Measurements from ENCODE around the gene ADGRE3. TPM values are rescaled to one million over a fixed set of nuclear protein-coding genes. Genes with fewer than 3 reads are reported as not detected.

The ADGRE3 gene, protein sequence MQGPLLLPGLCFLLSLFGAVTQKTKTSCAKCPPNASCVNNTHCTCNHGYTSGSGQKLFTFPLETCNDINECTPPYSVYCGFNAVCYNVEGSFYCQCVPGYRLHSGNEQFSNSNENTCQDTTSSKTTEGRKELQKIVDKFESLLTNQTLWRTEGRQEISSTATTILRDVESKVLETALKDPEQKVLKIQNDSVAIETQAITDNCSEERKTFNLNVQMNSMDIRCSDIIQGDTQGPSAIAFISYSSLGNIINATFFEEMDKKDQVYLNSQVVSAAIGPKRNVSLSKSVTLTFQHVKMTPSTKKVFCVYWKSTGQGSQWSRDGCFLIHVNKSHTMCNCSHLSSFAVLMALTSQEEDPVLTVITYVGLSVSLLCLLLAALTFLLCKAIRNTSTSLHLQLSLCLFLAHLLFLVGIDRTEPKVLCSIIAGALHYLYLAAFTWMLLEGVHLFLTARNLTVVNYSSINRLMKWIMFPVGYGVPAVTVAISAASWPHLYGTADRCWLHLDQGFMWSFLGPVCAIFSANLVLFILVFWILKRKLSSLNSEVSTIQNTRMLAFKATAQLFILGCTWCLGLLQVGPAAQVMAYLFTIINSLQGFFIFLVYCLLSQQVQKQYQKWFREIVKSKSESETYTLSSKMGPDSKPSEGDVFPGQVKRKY
- total RNA-seq: 0.04 TPM
- under 1 TPM in 3 of 8 donors, not detected in 5; 0.05 to 0.15 (median 0.11) TPM for polyA plus RNA-seq (ENCODE audit: insufficient read depth in 1 of 8, insufficient read length in 8 of 8, low replicate concordance in 1 of 8)
- long read RNA-seq, donor 1: 0 reads
- long read RNA-seq, donor 2: 0 reads
- long read RNA-seq, donor 3: 0 reads
- long read RNA-seq, donor 4: 0 reads
- long read RNA-seq, donor 5: 0 reads
- long read RNA-seq, donor 6: 0 reads
- long read RNA-seq, donor 7: 0 reads
- long read RNA-seq, donor 8: 0 reads
- long read RNA-seq, donor 9: 0 reads
- long read RNA-seq, donor 10: 0 reads
- long read RNA-seq, donor 11: 0 reads

DNA sequence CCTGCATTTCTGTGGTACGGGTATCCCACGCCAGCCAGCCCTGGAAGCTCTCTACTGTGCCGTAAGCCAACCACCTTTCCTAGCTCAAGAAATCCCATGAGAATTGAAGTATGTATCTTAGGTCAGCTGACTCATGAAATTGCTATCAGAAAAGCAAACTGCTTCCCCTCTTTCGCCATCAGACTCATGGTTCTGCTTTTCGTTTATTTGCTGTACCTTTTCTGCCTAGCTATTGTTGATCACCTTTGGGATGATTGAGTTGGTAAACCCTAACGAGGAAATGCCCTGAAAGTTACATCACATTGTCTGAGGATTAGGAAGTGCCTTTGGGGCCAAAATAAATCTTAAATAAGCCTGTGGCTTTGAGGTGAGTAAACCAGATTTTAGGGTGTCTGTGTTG, at the start of gene ADGRE3:
Gene ADGRE3, minus strand, starts transcription at position 81 of the 400 bp plus-strand sequence. Its CDS starts 74 bp downstream, at position 7.
- WGBS (ENCODE audit: insufficient coverage): 48% methylated on average over 3 of the region's 6 CpGs
- no peaks in the 10 kb centered on the region for H3K27me3 ChIP-seq (ENCODE audit: control insufficient read depth, insufficient read depth, low read length)
- no peak for DNase-seq
- peaks cover 5% of the 10 kb centered on the region for H3K9me3 ChIP-seq (replicated peaks; ENCODE audit: control insufficient read depth, low read depth, low read length)
- no peaks in the 10 kb centered on the region for H3K4me1 ChIP-seq (ENCODE audit: control insufficient read depth, insufficient read depth, low read length)
- no peaks in the 10 kb centered on the region for H3K36me3 ChIP-seq (ENCODE audit: control insufficient read depth, insufficient read depth, low read length)
- no peak within 1 kb of the TSS for H3K4me3 ChIP-seq (ENCODE audit: low read length)
- H3K27ac ChIP-seq (ENCODE audit: low read length): no peak within 1 kb of the TSS

DNA sequence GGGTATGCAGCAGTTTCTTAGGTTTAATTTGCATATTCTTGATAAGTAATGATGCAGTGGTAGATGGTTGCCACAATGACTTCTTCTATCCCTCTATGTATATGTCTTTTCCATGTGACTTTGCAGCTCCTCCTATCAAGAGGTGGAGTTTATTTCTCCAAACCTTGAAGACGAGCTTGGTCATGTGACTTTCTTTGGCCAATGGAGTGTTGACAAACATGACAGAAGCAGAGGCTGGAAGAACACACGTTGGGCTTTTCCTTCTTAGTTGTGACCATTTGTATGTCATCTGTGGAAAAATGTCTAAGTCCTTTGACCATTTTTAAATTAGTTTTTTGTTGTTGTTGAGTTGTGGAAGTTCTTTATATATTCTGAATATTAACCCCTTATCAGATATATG, 47.5 kb upstream of the ADGRE3 start:
- DNase-seq: no peak
- no peak overlapping the region for H3K27ac ChIP-seq (ENCODE audit: low read length)
- H3K4me1 ChIP-seq (ENCODE audit: control insufficient read depth, insufficient read depth, low read length): no peaks in the 10 kb centered on the region
- no peak overlapping the region for H3K4me3 ChIP-seq (ENCODE audit: low read length)
- peaks cover 24% of the 10 kb centered on the region for H3K36me3 ChIP-seq (ENCODE audit: control insufficient read depth, insufficient read depth, low read length)
- H3K9me3 ChIP-seq (replicated peaks; ENCODE audit: control insufficient read depth, low read depth, low read length): peaks cover 60% of the 10 kb centered on the region
- WGBS (ENCODE audit: insufficient coverage): 100% methylated on average over 1 of the region's 2 CpGs
- no peaks in the 10 kb centered on the region for H3K27me3 ChIP-seq (ENCODE audit: control insufficient read depth, insufficient read depth, low read length)

DNA sequence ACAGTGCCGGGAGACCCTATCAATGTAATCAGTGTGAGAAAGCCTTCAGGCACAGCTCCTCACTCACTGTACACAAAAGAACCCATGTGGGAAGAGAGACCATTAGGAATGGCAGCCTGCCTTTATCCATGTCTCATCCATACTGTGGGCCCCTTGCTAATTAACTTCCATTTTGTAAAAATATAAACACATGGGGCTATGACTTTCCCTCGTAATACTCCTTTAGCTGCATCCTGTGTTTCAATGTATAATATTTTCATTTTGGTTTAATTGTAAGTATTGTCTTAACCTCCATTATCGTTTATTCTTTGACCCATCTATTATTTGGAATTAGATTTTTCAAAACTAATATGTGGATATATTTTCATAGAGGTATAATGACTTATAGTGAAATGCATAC, 44.5 kb upstream of the ADGRE3 start:
- Histone ChIP-seq H3K9me3 (replicated peaks; ENCODE audit: control insufficient read depth, low read depth, low read length) (peaks cover 64% of the 10 kb centered on the region), H3K27ac (ENCODE audit: low read length) (no peak overlapping the region), H3K4me1 (ENCODE audit: control insufficient read depth, insufficient read depth, low read length) (no peaks in the 10 kb centered on the region), H3K36me3 (ENCODE audit: control insufficient read depth, insufficient read depth, low read length) (peaks cover 53% of the 10 kb centered on the region), H3K4me3 (ENCODE audit: low read length) (no peak overlapping the region), H3K27me3 (ENCODE audit: control insufficient read depth, insufficient read depth, low read length) (no peaks in the 10 kb centered on the region)
- WGBS (ENCODE audit: insufficient coverage): no CpG with 5 or more reads among the region's 3 CpGs
- DNase-seq: no peak

DNA sequence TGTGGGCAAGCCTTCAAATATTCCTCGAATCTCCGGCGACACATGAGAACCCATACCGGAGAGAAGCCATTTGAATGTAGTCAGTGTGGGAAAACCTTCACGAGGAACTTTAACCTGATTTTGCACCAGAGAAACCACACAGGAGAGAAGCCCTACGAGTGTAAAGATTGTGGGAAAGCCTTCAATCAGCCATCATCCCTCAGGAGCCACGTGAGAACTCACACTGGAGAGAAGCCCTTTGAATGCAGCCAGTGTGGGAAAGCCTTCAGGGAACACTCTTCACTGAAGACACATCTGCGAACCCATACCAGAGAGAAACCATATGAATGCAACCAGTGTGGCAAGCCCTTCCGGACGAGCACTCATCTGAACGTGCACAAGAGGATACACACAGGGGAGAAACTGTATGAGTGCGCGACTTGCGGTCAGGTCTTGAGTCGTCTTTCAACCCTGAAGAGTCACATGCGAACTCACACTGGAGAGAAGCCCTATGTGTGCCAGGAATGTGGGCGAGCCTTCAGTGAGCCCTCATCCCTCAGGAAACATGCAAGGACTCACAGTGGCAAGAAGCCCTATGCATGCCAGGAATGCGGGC, 44.0 kb upstream of the ADGRE3 start:
- Histone ChIP-seq H3K36me3 (ENCODE audit: control insufficient read depth, insufficient read depth, low read length) (peaks cover 58% of the 10 kb centered on the region), H3K4me1 (ENCODE audit: control insufficient read depth, insufficient read depth, low read length) (no peaks in the 10 kb centered on the region), H3K9me3 (replicated peaks; ENCODE audit: control insufficient read depth, low read depth, low read length) (peaks cover 64% of the 10 kb centered on the region), H3K27ac (ENCODE audit: low read length) (no peak overlapping the region), H3K27me3 (ENCODE audit: control insufficient read depth, insufficient read depth, low read length) (no peaks in the 10 kb centered on the region), H3K4me3 (ENCODE audit: low read length) (no peak overlapping the region)
- DNase-seq: no peak
- WGBS (ENCODE audit: insufficient coverage): 95% methylated on average over 14 of the region's 18 CpGs

GRCh38 chr19:14715841-14716240, 41.2 kb upstream of the ADGRE3 start:
- DNase-seq: no peak
- Histone ChIP-seq H3K4me1 (ENCODE audit: control insufficient read depth, insufficient read depth, low read length) (no peaks in the 10 kb centered on the region), H3K9me3 (replicated peaks; ENCODE audit: control insufficient read depth, low read depth, low read length) (peaks cover 55% of the 10 kb centered on the region), H3K36me3 (ENCODE audit: control insufficient read depth, insufficient read depth, low read length) (peaks cover 76% of the 10 kb centered on the region), H3K27me3 (ENCODE audit: control insufficient read depth, insufficient read depth, low read length) (no peaks in the 10 kb centered on the region), H3K4me3 (ENCODE audit: low read length) (no peak overlapping the region), H3K27ac (ENCODE audit: low read length) (no peak overlapping the region)
- WGBS (ENCODE audit: insufficient coverage): 100% methylated on average over 2 of the region's 4 CpGs

GRCh38 chr19:14704450-14704849, 29.8 kb upstream of the ADGRE3 start:
- no peak for DNase-seq
- Histone ChIP-seq H3K4me1 (ENCODE audit: control insufficient read depth, insufficient read depth, low read length) (no peaks in the 10 kb centered on the region), H3K4me3 (ENCODE audit: low read length) (no peak overlapping the region), H3K27ac (ENCODE audit: low read length) (no peak overlapping the region), H3K36me3 (ENCODE audit: control insufficient read depth, insufficient read depth, low read length) (peaks cover 87% of the 10 kb centered on the region), H3K9me3 (replicated peaks; ENCODE audit: control insufficient read depth, low read depth, low read length) (peaks cover 4% of the 10 kb centered on the region), H3K27me3 (ENCODE audit: control insufficient read depth, insufficient read depth, low read length) (no peaks in the 10 kb centered on the region)
- WGBS (ENCODE audit: insufficient coverage): 77% methylated on average over 3 of the region's 6 CpGs

GRCh38 chr19:14703833-14704232, 29.2 kb upstream of the ADGRE3 start:
- DNase-seq: no peak
- 94% methylated on average over 6 of the region's 6 CpGs for WGBS (ENCODE audit: insufficient coverage)

GRCh38 chr19:14700711-14701375, 26.2 kb upstream of the ADGRE3 start:
- no peak for DNase-seq
- H3K36me3 ChIP-seq (ENCODE audit: control insufficient read depth, insufficient read depth, low read length): peaks cover 80% of the 10 kb centered on the region
- H3K4me1 ChIP-seq (ENCODE audit: control insufficient read depth, insufficient read depth, low read length): no peaks in the 10 kb centered on the region
- no peak overlapping the region for H3K27ac ChIP-seq (ENCODE audit: low read length)
- peaks cover 4% of the 10 kb centered on the region for H3K9me3 ChIP-seq (replicated peaks; ENCODE audit: control insufficient read depth, low read depth, low read length)
- WGBS (ENCODE audit: insufficient coverage): 92% methylated on average over 6 of the region's 9 CpGs
- no peak overlapping the region for H3K4me3 ChIP-seq (ENCODE audit: low read length)
- H3K27me3 ChIP-seq (ENCODE audit: control insufficient read depth, insufficient read depth, low read length): no peaks in the 10 kb centered on the region

More at GRCh38 chr19:14703833-14704232, 29.2 kb upstream of the ADGRE3 start:
- Histone ChIP-seq H3K27me3 (ENCODE audit: control insufficient read depth, insufficient read depth, low read length) (no peaks in the 10 kb centered on the region), H3K27ac (ENCODE audit: low read length) (no peak overlapping the region), H3K4me3 (ENCODE audit: low read length) (no peak overlapping the region), H3K9me3 (replicated peaks; ENCODE audit: control insufficient read depth, low read depth, low read length) (peaks cover 4% of the 10 kb centered on the region), H3K4me1 (ENCODE audit: control insufficient read depth, insufficient read depth, low read length) (no peaks in the 10 kb centered on the region), H3K36me3 (ENCODE audit: control insufficient read depth, insufficient read depth, low read length) (peaks cover 86% of the 10 kb centered on the region)

DNA sequence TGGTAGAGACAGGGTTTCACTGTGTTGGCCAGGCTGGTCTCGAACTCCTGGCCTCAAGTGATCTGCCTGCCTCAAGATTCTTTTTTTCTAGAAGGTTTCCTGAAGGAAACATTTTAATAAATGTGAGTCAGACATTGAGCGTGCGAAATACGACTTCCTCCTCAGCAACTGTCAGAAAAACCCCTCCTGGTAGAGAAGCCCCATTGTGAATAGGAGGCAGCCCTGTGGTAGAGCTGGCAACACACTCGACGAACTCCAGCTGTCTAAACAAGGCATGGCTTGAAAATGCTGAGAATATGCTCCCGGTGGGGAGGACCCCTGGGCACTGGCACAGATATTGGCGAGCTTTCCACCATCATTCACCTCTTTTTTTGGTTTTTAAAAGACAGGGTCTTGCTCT, 25.0 kb upstream of the ADGRE3 start:
- Histone ChIP-seq H3K36me3 (ENCODE audit: control insufficient read depth, insufficient read depth, low read length) (peaks cover 79% of the 10 kb centered on the region), H3K9me3 (replicated peaks; ENCODE audit: control insufficient read depth, low read depth, low read length) (peaks cover 4% of the 10 kb centered on the region), H3K4me1 (ENCODE audit: control insufficient read depth, insufficient read depth, low read length) (no peaks in the 10 kb centered on the region), H3K4me3 (ENCODE audit: low read length) (no peak overlapping the region), H3K27me3 (ENCODE audit: control insufficient read depth, insufficient read depth, low read length) (no peaks in the 10 kb centered on the region), H3K27ac (ENCODE audit: low read length) (no peak overlapping the region)
- 84% methylated on average over 4 of the region's 8 CpGs for WGBS (ENCODE audit: insufficient coverage)
- DNase-seq: no peak
